HG02588 (cell line): Measurements from ENCODE around the gene AKAP13.
"Not testable (repeated sequence)": the region's sequence is repeated elsewhere in the genome, so short reads cannot be mapped to it uniquely, and the experiment has no call there.

Experiments
- ATAC-seq: cut with Tn5 transposase; IDR thresholded peaks from one replicate; pipeline ENCODE4 v1.9.1; 2021; ENCODE audit warnings: mild to moderate bottlenecking, moderate library complexity; ENCODE audit not compliant: unreplicated experiment

Gene AKAP13

DNA sequence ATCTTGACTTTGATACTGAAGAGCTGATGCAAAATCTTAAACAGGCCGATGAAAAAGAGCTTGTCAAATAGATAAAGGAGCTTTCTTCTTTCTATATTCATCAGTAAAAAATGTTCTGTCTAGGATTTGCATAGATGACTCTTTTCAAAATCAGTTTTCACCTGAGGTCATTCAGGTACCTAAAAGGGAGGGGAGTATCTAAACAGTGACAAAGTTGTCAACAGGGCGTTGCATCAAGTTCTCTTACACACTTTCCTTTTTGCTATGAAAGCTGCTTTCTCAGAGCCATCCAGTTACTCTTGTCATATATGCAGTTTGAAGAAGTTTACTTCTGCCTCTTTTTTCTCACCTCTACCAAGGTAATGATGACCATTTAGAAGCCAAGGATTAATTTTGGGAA lies 60.0 kb downstream of the AKAP13 start:
- no peak for ATAC-seq

DNA sequence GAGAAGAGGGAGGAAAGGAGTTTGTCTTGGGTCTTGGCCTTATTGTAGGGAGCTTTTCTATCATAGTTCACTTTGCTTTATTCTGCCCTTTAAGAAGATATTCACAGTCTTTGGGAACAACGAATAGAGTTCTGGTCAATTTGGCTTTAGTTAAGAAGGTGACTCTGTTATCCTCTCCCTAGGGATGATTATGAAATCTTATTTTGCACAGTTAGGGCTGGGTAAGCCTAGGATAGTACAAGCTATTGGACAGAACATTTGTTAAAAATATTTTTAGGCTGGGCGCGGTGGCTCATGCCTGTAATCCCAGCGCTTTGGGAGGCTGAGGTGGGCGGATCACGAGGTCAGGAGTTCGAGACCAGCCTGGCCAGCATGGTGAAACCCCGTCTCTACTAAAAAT lies 61.5 kb downstream of the AKAP13 start:
- ATAC-seq: not testable (repeated sequence)

DNA sequence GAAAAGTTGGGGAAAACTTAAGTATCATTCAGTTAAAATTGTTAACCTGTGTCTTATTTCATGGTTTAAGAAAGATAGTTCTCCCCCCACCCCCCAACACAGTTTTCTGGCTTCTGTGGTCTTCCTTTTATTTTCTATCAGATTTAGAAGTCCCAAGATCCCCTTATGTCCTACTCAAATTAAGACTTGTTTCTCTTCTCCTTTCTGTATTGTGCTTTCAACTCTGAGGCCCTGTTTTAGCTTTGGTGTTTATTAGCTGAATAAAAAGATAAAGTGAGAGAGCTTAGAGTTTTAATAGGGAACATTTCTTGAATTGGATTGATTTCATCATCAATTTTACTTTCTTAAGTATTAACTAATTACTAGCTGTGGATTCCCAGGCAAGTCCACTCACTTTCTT lies 62.6 kb downstream of the AKAP13 start:
- no peak for ATAC-seq

DNA sequence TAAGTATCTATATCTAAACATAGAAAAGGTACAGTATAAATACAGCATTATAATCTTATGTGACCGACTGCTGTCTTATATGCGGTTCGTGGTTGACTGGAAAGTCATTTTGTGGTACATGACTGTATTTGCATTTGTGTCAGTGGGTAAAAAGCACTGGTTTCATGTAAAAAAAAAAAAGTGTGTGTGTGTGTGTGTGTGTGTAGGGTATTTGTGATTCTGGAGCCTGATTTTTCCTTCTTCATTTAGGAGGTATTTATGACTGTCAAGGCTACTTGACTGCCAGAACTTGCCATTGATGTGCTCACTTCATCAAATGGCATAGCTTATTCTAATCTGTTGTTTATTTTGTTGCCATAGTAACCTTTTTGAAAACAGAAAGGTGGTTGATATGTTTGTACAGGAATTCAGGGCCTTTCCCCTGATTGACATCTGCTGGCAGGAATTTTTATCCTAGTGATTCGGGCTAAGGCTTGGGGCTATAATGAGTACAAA lies 63.2 kb downstream of the AKAP13 start:
- ATAC-seq: peak; percentile 73

DNA sequence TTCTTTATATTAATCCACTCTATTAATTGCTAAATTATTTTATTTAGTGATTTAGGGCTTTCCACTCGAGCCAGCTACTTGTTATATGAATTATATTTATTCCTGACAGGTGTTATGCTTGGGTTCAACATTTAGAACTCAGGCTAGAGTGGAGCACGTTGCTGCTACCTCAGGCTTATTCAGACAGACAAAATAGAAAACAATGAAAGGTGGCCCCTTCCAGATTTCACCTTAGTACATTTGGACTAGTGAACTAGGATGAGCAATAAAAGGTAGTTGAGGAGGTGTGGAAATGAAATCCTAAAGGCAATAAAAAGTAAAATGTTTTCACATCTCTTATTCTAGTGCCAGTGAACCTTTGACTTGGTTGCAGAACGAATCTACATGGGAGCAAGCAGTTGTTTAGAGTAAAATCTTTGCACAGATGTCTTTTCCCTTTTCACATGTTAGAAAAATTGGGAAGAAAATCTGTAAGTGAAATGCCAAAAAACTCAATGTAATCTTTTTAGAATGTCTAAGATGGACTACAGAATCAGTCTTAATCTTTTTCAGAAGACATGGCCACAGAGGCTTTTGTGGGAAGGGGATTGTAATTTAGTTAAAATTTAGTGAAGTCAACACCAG lies 63.8 kb downstream of the AKAP13 start:
- ATAC-seq: no peak

DNA sequence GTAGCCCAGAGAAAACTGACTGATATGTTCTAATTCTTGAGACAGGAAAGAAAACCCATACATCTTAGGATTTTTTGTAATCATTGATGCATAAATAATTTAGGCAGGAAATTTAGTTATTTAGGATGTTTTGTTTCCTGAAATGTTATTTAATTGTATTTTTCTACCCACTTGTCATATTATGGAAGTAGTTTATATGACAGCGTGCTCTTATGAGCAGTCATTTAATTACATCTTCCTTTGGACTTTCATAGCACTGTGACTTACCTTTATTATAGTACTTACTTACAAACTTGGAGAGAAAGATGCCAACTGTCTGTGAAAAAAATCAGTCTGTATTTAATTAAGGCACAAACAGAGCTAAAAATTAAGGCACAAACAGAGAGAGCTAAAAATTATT lies 65.0 kb downstream of the AKAP13 start:
- no peak for ATAC-seq

DNA sequence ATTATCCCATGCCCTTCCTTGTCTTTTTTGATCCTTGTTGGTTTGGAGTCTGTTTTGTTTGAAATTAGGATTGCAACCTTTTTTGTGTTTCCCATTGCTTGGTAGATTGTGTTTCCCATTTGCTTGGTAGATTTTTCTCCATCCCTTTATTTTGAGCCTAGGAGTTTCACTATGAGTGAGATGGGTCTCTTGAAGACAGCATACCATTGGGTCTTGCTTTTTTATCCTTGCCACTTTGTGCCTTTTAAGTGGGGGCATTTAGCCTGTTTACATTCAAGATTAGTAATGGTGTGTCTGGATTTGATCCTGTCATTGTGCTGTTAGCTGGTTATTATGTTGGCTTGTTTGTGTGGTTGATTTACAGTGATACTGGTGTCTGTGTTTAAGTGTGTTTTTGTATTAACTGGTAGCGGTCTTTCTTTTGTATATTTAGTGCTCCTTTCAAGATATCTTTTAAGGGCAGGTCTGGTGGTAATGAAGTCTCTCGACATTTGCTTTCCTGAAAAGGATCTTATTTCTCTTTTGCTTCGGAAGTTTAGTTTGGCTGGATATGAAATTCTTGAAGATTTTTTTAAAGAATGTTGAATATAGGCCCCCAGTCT lies 70.8 kb downstream of the AKAP13 start:
- ATAC-seq: no peak

DNA sequence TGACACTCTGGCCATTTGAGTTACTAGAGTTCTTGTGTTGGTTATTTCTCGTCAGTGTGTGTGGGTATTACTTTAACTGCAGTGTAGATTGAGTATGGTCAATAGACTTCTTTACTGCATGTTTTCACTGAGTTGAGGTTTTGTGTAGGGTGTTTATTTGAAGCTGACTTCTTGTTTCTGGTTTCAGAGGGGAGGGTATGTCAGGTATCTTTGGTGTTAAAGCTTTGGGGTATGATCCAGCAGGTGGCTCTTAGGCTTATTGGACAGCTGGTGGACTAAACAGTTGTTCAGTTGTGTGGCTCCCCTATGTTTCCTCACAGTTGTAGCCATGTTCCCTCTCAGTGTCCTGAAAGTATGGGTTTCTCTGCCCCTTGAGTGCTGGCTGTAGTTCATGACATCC lies 72.0 kb downstream of the AKAP13 start:
- ATAC-seq: no peak

DNA sequence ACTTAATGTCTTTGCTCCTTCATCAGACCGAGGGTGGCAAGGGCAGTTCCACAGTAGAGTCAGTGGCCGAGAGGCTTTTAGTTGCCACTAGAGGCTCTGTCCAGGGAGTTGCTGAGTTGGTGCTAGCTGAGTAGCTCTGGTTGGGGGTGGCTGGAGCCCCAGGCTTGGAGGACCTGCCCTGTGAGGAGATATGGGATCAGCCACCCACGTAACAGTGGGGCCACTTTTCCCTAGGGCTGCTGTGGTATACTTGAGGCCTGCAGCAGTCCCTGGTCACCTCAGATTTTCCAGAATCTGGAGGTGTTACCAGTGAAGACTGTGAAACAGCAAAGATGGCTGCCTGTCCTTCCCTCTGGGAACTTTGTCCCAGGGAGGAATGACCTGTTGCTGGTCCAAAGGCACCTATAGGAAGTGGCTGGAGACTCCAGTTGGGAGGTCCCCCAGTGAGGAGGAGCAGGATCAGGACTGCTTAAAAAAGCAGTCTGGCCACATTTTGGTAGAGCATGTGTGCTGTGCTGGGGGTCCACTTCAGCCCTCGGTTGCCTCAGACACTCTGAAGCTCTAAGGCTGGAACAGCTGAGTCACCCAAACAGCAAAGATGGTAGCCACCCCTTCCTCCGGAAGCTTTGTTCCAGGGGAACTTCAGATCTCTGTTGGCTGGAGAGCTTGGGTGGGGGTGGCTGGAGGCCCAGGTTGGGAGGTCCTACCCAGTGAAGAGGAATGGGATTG lies 72.9 kb downstream of the AKAP13 start:
- ATAC-seq: no peak

DNA sequence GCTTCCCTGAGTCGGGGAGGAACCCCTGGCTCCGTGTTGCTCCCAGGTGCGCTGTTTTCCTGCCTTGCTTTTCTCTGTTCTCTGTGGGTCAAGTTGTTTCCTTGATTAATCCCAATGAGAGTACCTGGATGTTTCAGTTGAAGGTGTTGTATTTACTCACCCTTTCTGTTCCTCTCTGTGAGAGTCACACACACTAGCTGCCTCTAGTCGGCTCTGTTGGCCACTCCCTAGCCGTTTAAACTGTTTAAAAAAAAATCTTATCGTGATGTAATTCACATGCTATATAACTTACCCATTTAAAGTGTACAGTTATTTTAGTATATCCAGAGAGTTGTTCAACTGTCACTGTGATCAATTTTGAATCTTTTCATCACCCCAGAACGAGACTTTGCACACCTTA lies 74.0 kb downstream of the AKAP13 start:
- no peak for ATAC-seq

DNA sequence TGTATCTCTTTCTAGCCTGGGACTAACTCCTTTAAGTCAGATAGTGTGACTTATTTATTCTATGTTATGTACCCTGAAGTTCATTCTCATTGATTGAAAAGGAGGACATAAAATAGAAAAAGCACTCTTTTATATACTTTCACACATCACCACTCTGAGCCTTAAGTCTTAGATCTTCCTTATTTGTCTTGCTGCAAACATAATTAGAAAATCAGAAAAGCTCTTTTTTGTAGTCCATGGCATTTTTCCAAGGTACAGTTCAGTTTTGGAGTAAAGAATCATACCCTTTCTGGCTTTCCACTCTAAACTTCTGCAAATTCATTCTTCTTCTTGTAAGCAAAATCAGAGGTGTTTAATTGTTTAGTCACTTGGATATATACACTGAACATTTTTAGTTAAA lies 75.5 kb downstream of the AKAP13 start:
- ATAC-seq: no peak

DNA sequence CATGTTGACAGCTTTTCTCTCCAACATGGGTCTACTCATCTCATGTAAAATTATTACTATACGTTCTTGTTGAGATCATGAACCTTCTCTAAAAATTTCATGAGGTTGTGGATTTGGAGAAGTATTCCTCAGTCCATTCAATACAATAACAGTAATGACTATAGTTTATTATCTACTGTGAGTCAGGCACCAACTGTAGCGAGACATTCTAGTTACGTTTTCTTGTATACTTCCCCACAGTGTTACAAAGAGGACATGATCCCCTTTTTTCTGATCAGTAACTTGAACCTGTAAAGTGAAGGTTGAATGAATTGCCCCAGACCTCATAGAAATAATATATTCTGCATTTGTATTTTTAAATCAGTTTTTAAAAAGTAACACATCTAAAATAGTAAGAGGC lies 76.4 kb downstream of the AKAP13 start:
- ATAC-seq: no peak

DNA sequence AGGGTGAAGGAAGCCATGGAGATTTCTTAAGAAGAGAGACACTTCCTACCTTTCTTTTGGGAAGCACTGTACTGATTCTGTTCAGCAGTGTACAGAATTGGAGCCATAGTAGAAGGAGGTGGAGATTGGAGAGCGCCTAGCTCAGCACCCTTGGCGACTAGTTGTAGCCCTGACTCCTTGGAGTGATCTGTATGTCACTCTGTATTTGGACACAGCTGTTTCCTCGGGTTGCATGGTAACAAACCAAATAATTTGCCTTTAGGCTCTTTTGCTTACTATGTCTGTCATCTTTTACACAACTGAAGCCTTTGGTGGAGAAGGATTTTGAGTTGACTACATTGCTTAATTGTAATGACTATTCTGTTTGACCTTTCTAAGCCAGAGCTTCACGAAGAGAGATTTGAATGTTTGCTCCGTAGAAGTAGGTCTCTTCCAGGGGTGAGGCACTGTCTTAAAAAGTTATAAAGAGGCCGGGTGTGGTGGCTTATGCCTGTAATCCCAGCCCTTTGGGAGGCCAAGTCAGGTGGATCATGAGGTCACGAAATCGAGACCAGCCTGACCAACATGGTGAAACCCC lies 77.1 kb downstream of the AKAP13 start:
- ATAC-seq: peak; percentile 83

DNA sequence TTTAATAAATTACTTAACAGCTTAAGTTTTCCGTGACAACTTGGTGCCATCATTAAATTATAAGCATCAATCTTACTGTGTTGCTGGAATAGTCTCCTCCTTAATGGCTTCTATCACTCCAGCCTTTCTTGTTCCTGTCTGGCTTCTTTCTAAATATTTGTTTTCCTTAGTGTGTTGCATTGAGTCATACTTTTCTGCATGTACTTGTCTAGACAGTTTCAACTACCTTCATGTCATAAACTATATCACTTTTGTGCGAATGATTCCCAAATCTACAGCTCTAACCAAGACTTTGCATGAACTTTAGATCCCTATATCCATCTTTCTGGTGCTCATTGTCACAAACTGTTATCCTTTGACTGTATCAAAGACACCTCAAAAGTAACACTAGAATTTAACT lies 78.4 kb downstream of the AKAP13 start:
- ATAC-seq: no peak

DNA sequence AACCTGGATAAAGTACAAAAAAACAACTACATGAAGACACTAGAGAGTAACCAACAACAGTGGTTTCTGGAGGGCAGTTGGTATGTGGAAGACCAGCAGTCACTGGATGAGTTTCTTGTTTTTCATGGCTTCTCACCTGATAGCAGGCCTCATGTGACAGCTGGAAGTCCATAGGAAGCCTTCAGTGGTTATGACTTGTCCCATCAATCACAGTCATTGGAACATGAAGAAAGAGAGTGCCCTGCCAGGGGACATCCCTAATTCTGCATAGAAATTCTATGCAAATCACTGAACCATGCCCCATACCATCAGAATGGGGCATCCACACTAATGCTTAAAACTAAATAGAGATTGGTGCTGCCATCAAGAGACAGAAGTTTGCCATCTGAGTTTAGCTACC lies 81.6 kb downstream of the AKAP13 start:
- ATAC-seq: no peak

DNA sequence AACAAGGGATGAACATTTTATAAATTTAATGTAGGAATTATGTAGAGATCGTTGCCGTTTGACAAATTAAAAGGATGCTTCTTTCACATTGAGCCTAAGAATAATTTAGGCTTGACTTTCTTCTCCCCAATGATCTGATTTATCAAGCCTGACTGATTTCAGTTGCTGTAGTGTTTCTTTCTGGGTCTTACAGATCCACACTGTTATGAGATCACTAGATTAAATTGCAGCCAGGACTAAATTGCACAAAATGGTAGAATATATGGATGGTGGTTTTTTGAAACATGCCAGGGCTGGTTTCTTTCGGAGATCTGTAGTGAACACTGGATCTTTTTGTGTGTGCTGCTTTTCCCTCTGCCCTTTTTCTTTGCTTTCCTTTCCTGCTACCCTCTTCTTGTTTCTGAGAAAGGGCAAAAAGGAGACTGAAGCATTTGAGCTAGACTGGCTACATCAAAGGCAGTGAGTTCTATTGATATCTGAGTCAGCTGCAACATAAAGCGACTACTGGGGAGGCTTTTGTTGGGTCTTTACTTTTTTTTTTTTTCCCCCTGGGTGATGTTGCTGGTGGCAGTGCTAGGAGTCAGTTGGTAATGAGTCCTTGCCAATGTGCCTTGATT lies 83.0 kb downstream of the AKAP13 start:
- ATAC-seq: no peak

DNA sequence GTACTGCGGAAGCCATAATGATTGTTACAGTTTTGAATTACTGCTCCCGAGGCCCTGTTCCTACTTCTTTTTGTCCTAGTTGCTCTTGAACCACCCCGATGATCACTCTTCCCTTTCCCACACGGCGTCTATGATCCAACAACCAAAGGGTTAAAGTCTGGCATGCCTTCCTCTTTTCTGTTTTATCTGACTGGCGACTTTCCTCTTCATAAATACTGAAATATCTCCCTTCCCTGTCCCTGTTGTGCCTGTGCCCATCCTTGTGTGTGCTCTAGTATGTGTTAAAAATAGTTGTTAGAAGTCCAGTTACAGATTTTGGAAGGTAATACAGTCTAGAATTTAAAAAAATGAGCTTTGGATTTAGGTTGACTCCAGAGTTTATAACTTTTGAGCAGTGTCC lies 83.6 kb downstream of the AKAP13 start:
- ATAC-seq: no peak

DNA sequence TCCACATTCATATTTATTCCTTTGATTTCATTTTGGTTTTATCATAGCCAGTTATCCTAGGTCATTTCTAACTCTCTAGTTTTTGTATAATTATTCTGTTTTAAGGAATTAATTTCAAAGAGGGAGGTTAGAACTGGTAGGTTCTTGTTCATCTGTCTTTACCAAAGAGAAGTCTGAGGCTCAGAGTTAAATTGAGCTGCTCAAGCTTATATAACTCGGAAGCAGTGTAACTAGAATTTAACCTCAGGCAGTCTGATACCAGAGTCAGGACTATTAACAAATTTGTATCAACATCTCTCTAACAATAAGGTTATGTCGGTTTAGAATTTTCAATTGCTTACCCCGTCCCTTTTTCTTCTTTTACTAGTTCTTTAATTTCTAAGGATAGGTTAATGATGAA lies 84.1 kb downstream of the AKAP13 start:
- no peak for ATAC-seq

DNA sequence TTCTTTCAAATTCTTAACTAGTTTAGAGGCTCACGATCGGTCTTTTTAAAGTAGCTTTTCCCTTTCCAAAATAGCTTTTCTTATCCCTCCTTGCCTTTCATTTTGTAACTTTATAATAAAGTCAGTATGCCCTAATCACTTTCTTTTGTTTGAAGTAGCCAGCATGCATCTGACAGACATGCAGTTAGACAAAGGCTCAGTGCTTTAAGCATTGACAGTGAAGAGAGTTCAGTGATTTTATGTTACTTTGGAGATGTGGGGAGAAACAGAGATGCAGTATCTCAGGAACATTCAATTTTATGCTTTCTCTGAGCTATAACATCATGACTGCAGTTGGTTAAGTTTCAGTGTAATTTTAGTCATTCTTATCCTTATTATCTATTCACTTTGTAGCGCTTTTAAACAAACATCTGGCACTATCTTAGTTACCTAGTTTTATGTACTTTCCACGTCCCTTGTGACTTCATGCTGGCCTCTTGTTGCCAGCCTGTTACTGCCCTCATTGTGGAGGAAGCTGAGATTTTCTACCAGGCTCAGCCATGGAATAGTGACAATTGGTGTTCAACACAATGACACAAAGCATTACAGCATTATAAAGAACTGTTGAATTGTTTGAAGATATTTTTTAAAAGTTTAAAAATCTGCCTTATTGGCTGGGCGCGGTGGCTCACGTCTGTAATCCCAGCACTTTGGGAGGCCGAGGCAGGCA lies 90.3 kb downstream of the AKAP13 start:
- no peak for ATAC-seq

DNA sequence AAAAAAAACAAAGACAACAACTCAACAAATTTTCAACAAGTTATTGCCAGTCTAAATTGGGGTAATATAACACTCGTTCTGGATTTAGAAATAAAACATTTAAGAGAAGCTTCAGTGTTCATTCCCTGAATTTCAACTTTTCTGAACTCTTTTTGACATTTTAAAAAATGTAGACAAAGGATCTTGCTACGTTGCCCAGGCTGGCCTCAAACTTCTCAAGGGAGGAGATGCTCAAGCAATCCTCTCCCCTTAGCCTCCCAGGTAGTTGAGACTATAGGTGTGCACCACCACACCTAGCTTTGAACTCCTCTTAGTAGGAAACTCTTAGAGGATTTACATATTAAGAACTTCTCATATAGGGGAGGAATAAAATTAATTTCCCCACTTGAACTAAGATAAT lies 91.9 kb downstream of the AKAP13 start:
- ATAC-seq: no peak

DNA sequence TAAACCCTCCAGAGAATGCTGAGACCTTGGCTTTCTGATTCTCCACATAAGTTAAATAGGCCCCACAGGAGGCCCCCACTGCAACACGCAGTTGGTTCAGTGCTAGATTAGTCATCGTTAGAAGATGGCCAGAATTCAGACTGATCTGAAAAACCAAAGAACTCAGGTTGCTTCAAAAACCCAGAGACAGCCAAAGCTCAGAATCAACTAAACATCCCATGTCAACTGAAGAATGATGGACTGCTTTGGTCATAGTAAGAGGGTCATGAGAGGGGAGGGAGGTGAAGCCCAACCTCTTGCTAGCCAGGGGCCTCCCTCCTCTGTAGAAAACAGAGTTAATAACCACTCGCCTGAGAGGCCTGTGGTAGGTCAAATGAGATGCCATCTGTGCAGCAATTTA lies 93.1 kb downstream of the AKAP13 start:
- no peak for ATAC-seq
